22Rv1 (cell line): ENCODE data around the gene PRKRA.

Experiments
- CTCF ChIP-seq: fragments of 450-650 bp; IDR thresholded peaks from 2 replicates; pipeline ENCODE4 v1.5.1; 2017; ENCODE audit warnings: mild to moderate bottlenecking
- ZFX ChIP-seq: fragments of 450-650 bp; IDR thresholded peaks from 2 replicates; pipeline ENCODE4 v1.6.1; 2017; ENCODE audit warnings: antibody characterized with exemption, borderline replicate concordance

- no peak for TF ChIP-seq CTCF
- TF ChIP-seq ZFX = no peak
Observed at GRCh38 chr2:178499640-178500039, 48.7 kb upstream of the PRKRA start.
